ENCODE measurements around the gene HOXA9. TPM values are rescaled to one million over a fixed set of nuclear protein-coding genes. Genes with fewer than 3 reads are reported as not detected.

HOXA9 gene
- total RNA-seq, 1 experiment from 2014 or later = 16.7 TPM

GRCh38 chr7:27126596-27127327 lies 38.6 kb downstream of the HOXA9 start:
- CTCF ChIA-PET = interaction anchor here (0.6 kb wide), 1 partner anchor 137 kb away, joined by 3 read pairs; no protein-coding TSS in a partner anchor
- intact Hi-C loops (cut with micrococcal nuclease; ENCODE audit: unreplicated experiment) = no loop called here
- H3K36me3 Mint-ChIP-seq (ENCODE audit: insufficient read depth, unreplicated experiment) = peaks cover 28% of the 10 kb centered on the region
- no peak for DNase-seq
- Histone ChIP-seq H3K9me3 (no peaks in the 10 kb centered on the region), H3K27me3 (replicated peaks; ENCODE audit: control insufficient read depth, insufficient read depth, low read length) (no peaks in the 10 kb centered on the region), H3K4me3 (ENCODE audit: low read depth, low read length) (no peak overlapping the region), H3K36me3 (ENCODE audit: control insufficient read depth, insufficient read depth, low read length) (no peaks in the 10 kb centered on the region), H3K4me1 (peaks cover 35% of the 10 kb centered on the region)
- no peak overlapping the region for H3K27ac Mint-ChIP-seq (ENCODE audit: unreplicated experiment)
- no peak overlapping the region for H3K4me3 Mint-ChIP-seq (ENCODE audit: unreplicated experiment)
- H3K4me1 Mint-ChIP-seq (ENCODE audit: low read depth, unreplicated experiment) = peaks cover 32% of the 10 kb centered on the region
- no TSS peak for BruUV-seq (replicated peaks)
- no peaks in the 10 kb centered on the region for H3K27me3 Mint-ChIP-seq (ENCODE audit: insufficient read depth, unreplicated experiment)
- TF ChIP-seq CTCF (IDR thresholded peaks at IDR 0.05; ENCODE audit: insufficient read depth in 1 of 2, low read depth in 1 of 2, low read length in 1 of 2, severe bottlenecking in 1 of 2, unreplicated experiment in 1 of 2) = no peak
- no peaks in the 10 kb centered on the region for H3K9me3 Mint-ChIP-seq (ENCODE audit: unreplicated experiment)
- POLR2A ChIA-PET = no interaction called here

- BruUV-seq (replicated peaks) = no TSS peak
- no peak for DNase-seq
- no peak for TF ChIP-seq CTCF (IDR thresholded peaks at IDR 0.05; ENCODE audit: insufficient read depth in 1 of 2, low read depth in 1 of 2, low read length in 1 of 2, severe bottlenecking in 1 of 2, unreplicated experiment in 1 of 2)
Observed at GRCh38 chr7:27125986-27126394, 39.3 kb downstream of the HOXA9 start.

GRCh38 chr7:27124902-27125689 lies 40.2 kb downstream of the HOXA9 start:
- H3K9me3 Mint-ChIP-seq (ENCODE audit: unreplicated experiment) = no peaks in the 10 kb centered on the region
- Histone ChIP-seq H3K36me3 (ENCODE audit: control insufficient read depth, insufficient read depth, low read length) (no peaks in the 10 kb centered on the region), H3K9me3 (no peaks in the 10 kb centered on the region), H3K27me3 (replicated peaks; ENCODE audit: control insufficient read depth, insufficient read depth, low read length) (no peaks in the 10 kb centered on the region), H3K4me1 (peaks cover 45% of the 10 kb centered on the region), H3K4me3 (ENCODE audit: low read depth, low read length) (no peak overlapping the region)
- no peaks in the 10 kb centered on the region for H3K27me3 Mint-ChIP-seq (ENCODE audit: insufficient read depth, unreplicated experiment)
- peak overlapping the region; percentile 92 for H3K4me3 Mint-ChIP-seq (ENCODE audit: unreplicated experiment)
- H3K4me1 Mint-ChIP-seq (ENCODE audit: low read depth, unreplicated experiment) = peaks cover 34% of the 10 kb centered on the region
- no peak for TF ChIP-seq CTCF (IDR thresholded peaks at IDR 0.05; ENCODE audit: insufficient read depth in 1 of 2, low read depth in 1 of 2, low read length in 1 of 2, severe bottlenecking in 1 of 2, unreplicated experiment in 1 of 2)
- H3K36me3 Mint-ChIP-seq (ENCODE audit: insufficient read depth, unreplicated experiment) = peaks cover 29% of the 10 kb centered on the region
- H3K27ac Mint-ChIP-seq (ENCODE audit: unreplicated experiment) = peak overlapping the region; percentile 95
- ChIA-PET CTCF (no interaction called here), POLR2A (interaction anchor here (1.1 kb wide), 1 partner anchor 11 kb away, joined by 3 read pairs; no protein-coding TSS in a partner anchor)
- peak in 1 of 2 experiments; percentile 40 for DNase-seq
- intact Hi-C loops (cut with micrococcal nuclease; ENCODE audit: unreplicated experiment) = loop anchor here (5.0 kb wide), 1 partner anchor 178 kb away; no protein-coding TSS in a partner anchor
- BruUV-seq (replicated peaks) = no TSS peak

More at GRCh38 chr7:27125986-27126394, 39.3 kb downstream of the HOXA9 start:
- no peak overlapping the region for H3K27ac Mint-ChIP-seq (ENCODE audit: unreplicated experiment)
- no peak overlapping the region for H3K4me3 Mint-ChIP-seq (ENCODE audit: unreplicated experiment)
- no peaks in the 10 kb centered on the region for H3K27me3 Mint-ChIP-seq (ENCODE audit: insufficient read depth, unreplicated experiment)
- ChIA-PET POLR2A (no interaction called here), CTCF (no interaction called here)
- Histone ChIP-seq H3K4me1 (peaks cover 39% of the 10 kb centered on the region), H3K4me3 (ENCODE audit: low read depth, low read length) (no peak overlapping the region), H3K27me3 (replicated peaks; ENCODE audit: control insufficient read depth, insufficient read depth, low read length) (no peaks in the 10 kb centered on the region), H3K9me3 (no peaks in the 10 kb centered on the region), H3K36me3 (ENCODE audit: control insufficient read depth, insufficient read depth, low read length) (no peaks in the 10 kb centered on the region)
- peaks cover 29% of the 10 kb centered on the region for H3K36me3 Mint-ChIP-seq (ENCODE audit: insufficient read depth, unreplicated experiment)
- peaks cover 32% of the 10 kb centered on the region for H3K4me1 Mint-ChIP-seq (ENCODE audit: low read depth, unreplicated experiment)
- H3K9me3 Mint-ChIP-seq (ENCODE audit: unreplicated experiment) = no peaks in the 10 kb centered on the region
- intact Hi-C loops (cut with micrococcal nuclease; ENCODE audit: unreplicated experiment) = no loop called here

Measured in Caco-2 (cell line).